ENCODE measurements around the gene LRFN4. TPM values are rescaled to one million over a fixed set of nuclear protein-coding genes. Genes with fewer than 3 reads are reported as not detected.
A peak's percentile ranks its signal among the peaks of the same experiment; 100 is the strongest.

Gene LRFN4
- total RNA-seq, 1 donor from 2014 or later = 14.3 TPM

GRCh38 chr11:66858186-66858938, 1.5 kb downstream of the LRFN4 start:
- no peak for DNase-seq (ENCODE audit: low read depth in 2 of 2)

- no peak for DNase-seq (ENCODE audit: low read depth in 2 of 2)
Observed at GRCh38 chr11:66858939-66859685, 2.2 kb downstream of the LRFN4 start.

GRCh38 chr11:66859686-66860448, 3.0 kb downstream of the LRFN4 start:
- DNase-seq (ENCODE audit: low read depth in 2 of 2) = no peak

GRCh38 chr11:66860449-66860831, 3.6 kb downstream of the LRFN4 start:
- no peak for DNase-seq (ENCODE audit: low read depth in 2 of 2)

GRCh38 chr11:66861038-66861773, 4.3 kb downstream of the LRFN4 start:
- no peak for DNase-seq (ENCODE audit: low read depth in 2 of 2)

DNA sequence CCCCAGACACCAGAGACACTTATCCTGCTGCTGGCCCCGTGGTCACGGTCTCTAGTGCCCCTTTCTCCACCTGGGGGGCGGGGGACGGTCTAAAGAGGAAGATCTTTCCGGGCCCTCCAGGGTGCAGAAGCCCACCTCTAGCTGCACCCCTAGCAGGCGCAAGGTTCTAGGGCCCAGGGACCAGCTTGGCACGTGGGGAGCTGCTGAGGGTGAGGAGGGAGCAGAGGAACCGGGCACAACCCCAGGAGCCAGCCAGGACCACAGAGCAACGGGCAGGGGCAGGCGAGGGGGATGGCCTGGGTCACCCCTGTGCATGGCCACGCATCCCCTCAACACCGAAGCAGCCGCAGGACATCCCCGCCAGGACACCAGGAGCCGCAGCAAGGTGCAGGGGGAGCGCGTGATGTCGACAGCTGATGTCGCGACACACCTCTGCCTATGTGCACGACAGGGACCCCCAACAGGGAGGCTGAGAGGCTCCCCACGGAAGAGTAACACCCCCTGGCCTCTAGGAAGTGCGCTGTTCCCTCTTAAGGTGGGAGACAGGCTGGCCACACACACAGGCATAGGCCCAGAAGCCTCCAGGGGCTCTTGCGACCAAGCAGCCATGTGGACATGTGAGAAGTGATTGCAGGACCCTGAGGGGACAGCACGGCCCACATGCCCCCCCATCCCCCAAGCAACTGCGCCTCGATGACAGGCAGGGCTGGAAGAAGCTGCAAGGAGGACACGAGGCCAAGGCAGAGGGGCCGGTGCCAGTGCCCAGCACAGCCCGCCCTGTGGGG, 5.1 kb downstream of the LRFN4 start:
- no peak for DNase-seq (ENCODE audit: low read depth in 2 of 2)

DNA sequence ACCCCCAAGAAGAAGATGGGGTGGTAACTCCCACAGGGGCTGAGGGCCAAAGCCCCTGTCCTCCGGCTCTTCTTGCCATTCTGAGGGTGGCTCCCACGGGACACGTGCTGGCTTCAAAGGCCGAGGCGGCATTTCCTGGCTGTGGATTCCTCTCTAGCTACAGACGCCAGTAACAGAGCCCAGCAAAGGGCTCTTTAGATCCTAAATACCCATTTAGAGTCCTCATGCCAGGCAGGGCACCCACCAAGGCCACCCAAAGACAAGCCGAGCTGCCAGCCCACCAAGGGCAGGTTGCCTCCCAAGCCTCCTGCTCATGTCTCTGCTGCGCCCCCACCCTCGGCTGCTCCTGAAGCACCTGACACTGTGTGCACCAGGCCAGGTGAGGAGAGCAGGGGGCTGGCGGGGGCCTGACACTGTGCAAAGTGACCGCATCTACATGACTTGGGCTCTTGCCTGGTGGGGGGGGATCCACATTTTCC, 5.7 kb downstream of the LRFN4 start:
- DNase-seq (ENCODE audit: low read depth in 2 of 2) = no peak

DNA sequence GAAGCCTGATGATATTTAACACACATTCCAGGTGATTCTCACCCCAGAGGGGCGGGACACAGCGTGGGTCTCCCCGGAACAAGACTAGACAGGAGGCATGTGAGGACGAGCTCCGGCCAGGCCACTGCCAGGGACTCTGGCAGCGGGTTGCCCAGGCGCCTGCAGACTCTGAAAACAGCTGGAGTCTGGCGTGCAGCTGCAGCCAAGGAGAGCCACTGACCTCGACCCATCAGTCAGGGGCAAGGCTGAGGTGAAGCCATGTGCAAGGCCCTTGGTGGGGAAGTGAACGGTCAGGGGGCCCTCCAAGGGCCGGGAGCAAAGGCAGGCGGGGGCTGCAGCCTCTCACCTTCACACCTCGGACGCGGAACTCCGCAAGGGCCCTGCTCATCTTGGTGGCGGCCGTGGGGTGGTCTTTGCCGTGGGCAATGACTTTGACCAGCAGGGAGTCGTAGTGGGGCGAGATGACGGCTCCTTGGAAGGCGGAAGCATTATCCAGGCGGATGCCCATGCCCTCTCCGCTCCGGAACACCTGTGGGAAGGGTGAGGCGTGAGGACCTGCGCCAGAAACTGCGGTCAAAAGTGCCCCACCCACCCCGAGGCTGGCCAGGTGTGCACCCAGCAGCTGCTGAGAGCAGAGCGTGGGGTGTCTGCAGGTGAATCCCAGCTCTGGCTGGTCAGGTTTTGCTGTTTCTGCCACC, 6.7 kb downstream of the LRFN4 start:
- DNase-seq (ENCODE audit: low read depth in 2 of 2) = no peak

GRCh38 chr11:66864172-66864901, 7.5 kb downstream of the LRFN4 start:
- no peak for DNase-seq (ENCODE audit: low read depth in 2 of 2)

DNA sequence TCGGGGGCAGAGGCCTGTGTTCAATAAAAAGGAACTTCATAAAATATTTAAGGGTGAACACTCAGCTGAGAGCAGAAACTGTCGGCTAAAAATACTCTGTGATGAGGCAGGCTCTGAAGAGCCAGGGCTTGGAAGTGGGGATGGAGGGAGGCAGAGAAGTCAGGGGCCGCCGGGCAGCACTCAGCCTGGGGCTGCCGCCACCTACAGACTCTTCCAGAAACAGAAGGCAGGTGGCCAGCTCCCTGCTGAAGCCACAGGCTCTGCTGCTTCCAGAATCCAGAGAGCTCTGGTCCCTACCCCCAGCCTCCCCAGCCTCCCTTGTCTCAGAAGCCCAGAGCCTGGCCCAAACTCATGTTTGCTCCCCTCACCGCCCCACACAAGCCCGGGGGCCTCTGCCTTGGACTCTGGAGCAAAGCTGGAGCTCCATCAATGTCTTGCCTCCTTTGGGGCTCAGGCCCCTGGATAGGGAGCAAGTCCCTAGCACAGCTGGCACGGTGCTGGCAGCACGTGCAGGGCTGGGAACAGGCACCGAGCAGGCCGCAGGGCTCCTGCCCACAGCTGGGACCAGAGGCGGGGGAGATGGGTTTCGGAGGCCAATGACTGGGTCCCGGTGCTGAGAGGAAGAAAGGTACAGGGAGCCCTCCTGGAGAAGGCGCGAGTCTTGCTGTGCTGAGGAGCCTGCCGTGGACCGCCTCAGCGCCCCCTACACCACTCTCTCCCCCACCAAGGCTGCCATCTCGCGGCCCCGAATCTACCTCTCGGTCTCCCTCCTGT, 8.2 kb downstream of the LRFN4 start:
- no peak for DNase-seq (ENCODE audit: low read depth in 2 of 2)

DNA sequence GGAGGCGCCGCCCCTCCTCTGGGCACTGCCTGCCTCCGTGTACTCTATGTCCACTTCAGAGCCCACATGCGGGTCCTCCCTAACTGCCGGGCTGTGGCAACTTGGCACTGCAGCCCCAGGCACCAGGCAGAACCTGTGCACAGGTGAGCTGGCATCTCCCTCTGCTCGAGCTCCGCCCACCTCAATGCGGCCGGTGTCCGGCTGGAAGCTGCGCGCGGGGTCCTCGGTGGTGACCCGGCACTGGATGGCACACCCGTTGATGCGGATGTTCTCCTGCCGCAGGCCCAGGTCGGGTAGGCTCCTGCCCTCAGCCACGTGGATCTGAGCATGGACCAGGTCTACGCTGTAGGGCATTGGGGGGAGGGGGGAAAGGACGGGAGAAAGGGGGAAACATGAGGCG, 9.1 kb downstream of the LRFN4 start:
- DNase-seq (ENCODE audit: low read depth in 2 of 2) = no peak

DNA sequence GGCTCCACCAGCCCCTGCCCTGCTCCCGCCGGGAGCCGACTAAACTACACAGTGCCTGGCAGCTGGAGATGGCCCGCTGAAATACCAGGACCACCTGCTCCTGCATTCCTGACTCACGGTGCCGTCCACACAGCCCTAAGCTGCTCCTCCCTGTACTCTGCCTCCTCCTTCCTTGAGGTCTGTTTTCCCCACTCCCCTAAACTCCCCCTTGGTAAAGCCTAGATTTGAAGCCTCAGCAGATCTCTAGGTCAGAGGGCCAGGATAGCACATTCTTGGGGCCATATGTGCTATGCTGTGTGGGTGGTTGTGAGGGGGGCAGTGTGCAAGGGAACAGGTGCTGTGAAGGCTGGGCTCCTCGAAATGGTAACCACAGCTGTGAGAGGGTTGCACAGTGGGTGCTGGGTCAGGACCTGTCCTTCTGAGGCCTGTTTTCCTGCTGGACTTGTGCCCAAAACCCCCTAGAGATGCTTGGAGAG, 9.7 kb downstream of the LRFN4 start:
- no peak for DNase-seq (ENCODE audit: low read depth in 2 of 2)

DNA sequence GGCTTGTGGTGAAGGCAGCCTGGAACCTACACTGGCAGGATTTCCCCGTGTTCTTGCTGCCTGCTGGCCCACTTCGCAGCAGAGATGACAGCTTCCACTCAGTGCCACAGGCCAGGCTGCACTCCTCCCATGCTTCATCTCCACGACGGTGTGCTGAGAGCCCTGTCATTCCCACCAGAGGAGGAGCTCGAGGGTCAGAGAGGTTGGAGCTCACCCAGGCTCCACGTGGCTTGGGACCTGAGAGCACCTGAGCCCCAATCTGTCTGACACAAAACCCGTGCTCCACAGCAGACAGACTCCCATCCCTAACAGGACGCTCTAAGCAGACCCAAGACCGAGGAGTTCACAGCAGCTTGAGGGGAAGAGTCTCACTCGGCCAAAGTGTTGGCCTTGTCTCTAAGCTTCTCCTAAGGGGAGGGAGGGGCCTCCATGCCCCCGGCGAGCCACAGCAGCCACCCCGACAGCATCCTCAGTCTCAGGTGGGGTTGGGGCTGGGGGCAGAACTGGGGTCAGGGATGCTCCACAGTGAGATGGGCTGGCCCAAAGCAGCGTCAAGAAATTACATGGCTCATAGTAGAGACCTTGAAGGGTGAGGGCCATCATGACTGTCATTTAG, 10.7 kb downstream of the LRFN4 start:
- DNase-seq (ENCODE audit: low read depth in 2 of 2) = no peak

DNA sequence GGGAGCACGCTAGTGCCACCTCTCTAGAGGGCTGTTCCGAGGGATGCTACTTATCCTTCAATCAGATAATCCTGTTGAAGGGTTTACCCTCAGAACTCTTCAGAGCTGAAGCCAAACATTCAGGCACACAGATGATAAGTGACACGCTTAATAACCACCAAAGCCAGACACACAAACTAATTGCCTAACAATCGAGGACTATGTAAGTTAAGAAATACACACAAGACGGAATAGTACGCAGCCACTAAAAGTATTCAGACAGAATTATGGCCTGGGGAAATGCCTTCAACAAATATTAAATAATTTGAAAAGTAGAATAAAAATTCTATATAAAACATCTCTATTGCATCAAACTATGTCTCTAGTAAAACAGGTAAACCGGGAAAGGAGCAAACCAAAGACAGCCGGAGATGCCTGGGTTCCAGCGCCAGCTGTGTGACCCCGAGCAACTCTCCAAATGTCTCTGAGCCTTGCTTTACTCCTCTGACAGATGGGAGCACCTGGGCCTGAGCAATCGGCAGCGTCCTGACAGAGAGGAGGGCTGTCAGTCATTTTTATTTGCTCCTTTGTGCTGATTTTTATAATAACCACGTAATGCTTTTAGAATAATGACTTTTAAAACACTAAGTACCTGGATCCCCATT, 11.3 kb downstream of the LRFN4 start:
- no peak for DNase-seq (ENCODE audit: low read depth in 2 of 2)

GRCh38 chr11:66868726-66869566, 12.1 kb downstream of the LRFN4 start:
- DNase-seq (ENCODE audit: low read depth in 2 of 2) = peak in 1 of 2 donors; percentile 35

GRCh38 chr11:66869567-66869870, 12.7 kb downstream of the LRFN4 start:
- no peak for DNase-seq (ENCODE audit: low read depth in 2 of 2)

GRCh38 chr11:66870131-66870530, 13.3 kb downstream of the LRFN4 start:
- no peak for DNase-seq (ENCODE audit: low read depth in 2 of 2)

Data from lung microvascular endothelial cell (primary cell).